B cell (primary cell): Measurements from ENCODE around the gene TMEM116. TPM values are rescaled to one million over a fixed set of nuclear protein-coding genes. Genes with fewer than 3 reads are reported as not detected.
"Not testable (repeated sequence)": the region's sequence is repeated elsewhere in the genome, so short reads cannot be mapped to it uniquely, and the experiment has no call there.

Experiments
- ATAC-seq: fragments of 200-7000 bp; cut with Tn5 transposase; one replicate; pipeline ENCODE4 v1.10.0; 2021; ENCODE audit warnings: low read depth, mild to moderate bottlenecking, moderate number of reproducible peaks, moderate library complexity
- CTCF ChIA-PET: fragments of 350-600 bp; sonication (Branson Sonifier 250); formaldehyde crosslinking; loops from one replicate; lab custom pipeline; 2021; ENCODE audit warnings: antibody characterized with exemption, inconsistent platforms; lab: Charles Lee
- POLR2A ChIA-PET: fragments of 350-600 bp; sonication (Branson Sonifier 250); formaldehyde crosslinking; loops from one replicate; lab custom pipeline; 2021; ENCODE audit warnings: antibody characterized with exemption; lab: Charles Lee
- DNase-seq: peaks from one replicate; pipeline ENCODE4 v3.0.0; 2013
- H2AFZ ChIP-seq: 2 replicates; pipeline ENCODE4 v1.6.1; 2012; ENCODE audit warnings: mild to moderate bottlenecking, low read depth, low read length; ENCODE audit not compliant: insufficient read depth, poor library complexity, severe bottlenecking
- H3K27ac ChIP-seq, 2 donors: 1 replicate in 1 of 2; 2 replicates in 1 of 2; pipeline ENCODE4 v1.5.1; 2012 to 2013; ENCODE audit warnings: low read length in 2 of 2, mild to moderate bottlenecking in 2 of 2, moderate library complexity in 1 of 2
- H3K27me3 ChIP-seq, 4 experiments: fragments of 200-600 bp in 1 of 4; sonication (generic) in 1 of 4; replicated peaks in 1 of 4; 1 replicate in 2 of 4; 2 replicates in 2 of 4; pipeline versions ENCODE4 v1.6.1 to v1.7.0; 2013 to 2016; ENCODE audit warnings: low read length in 3 of 4, mild to moderate bottlenecking in 2 of 4, mixed read lengths in 1 of 4, moderate library complexity in 1 of 4; ENCODE audit not compliant: insufficient read depth in 4 of 4, control insufficient read depth in 3 of 4; ENCODE audit errors: control extremely low read depth in 1 of 4
- H3K36me3 ChIP-seq, 2 experiments: replicated peaks in 1 of 2; 1 replicate in 1 of 2; 2 replicates in 1 of 2; pipeline versions ENCODE4 v1.6.1 to v1.7.1; 2013; ENCODE audit warnings: low read length in 1 of 2; ENCODE audit not compliant: insufficient read depth in 2 of 2, control insufficient read depth in 1 of 2; ENCODE audit errors: control extremely low read depth in 1 of 2, extremely low read depth in 1 of 2
- H3K4me1 ChIP-seq, 2 donors: fragments of 200-600 bp in 1 of 2; sonication (generic) in 1 of 2; 1 replicate in 1 of 2; 2 replicates in 1 of 2; pipeline versions ENCODE4 v1.5.1 to v1.6.1; 2013 to 2017; ENCODE audit warnings: low read length in 2 of 2; ENCODE audit not compliant: control insufficient read depth in 2 of 2, insufficient read depth in 2 of 2
- H3K4me2 ChIP-seq: replicated peaks from 2 replicates; pipeline ENCODE3; 2012; ENCODE audit warnings: mild to moderate bottlenecking, low read depth, low read length; ENCODE audit not compliant: poor library complexity, severe bottlenecking
- H3K4me3 ChIP-seq, 5 experiments: fragments of 200-600 bp in 1 of 5; sonication (generic) in 1 of 5; 1 replicate in 3 of 5; 2 replicates in 2 of 5; pipeline versions ENCODE4 v1.5.1 to v1.7.0; 2011 to 2016; ENCODE audit warnings: low read length in 4 of 5, mild to moderate bottlenecking in 4 of 5, low read depth in 2 of 5, control low read depth in 1 of 5, moderate library complexity in 1 of 5; ENCODE audit not compliant: insufficient read depth in 1 of 5; ENCODE audit errors: control extremely low read depth in 1 of 5, extremely low read depth in 1 of 5
- H3K79me2 ChIP-seq: fragments of 200-600 bp; sonication (generic); one replicate; pipeline ENCODE4 v1.6.0; 2016; ENCODE audit warnings: low read length; ENCODE audit not compliant: control insufficient read depth, insufficient read depth
- H3K9ac ChIP-seq: fragments of 200-600 bp; sonication (generic); 2 replicates; pipeline ENCODE4 v1.6.1; 2017; ENCODE audit warnings: mild to moderate bottlenecking, low read length, moderate library complexity
- H3K9me3 ChIP-seq, 3 donors: one replicate each; pipeline versions ENCODE4 v1.6.1 to v1.7.1; 2013; ENCODE audit warnings: low read length in 2 of 3; ENCODE audit not compliant: control insufficient read depth in 2 of 3, insufficient read depth in 1 of 3; ENCODE audit errors: control extremely low read depth in 1 of 3
- H4K20me1 ChIP-seq: 2 replicates; pipeline ENCODE4 v1.6.0; 2012; ENCODE audit warnings: mild to moderate bottlenecking, low read length; ENCODE audit not compliant: insufficient read depth, control insufficient read depth, poor library complexity, severe bottlenecking
- H3K27ac Mint-ChIP-seq: one replicate; pipeline ENCODE4 v1.8.0; 2021; ENCODE audit warnings: mixed read lengths
- H3K27me3 Mint-ChIP-seq: one replicate; pipeline ENCODE4 v1.8.0; 2021; ENCODE audit warnings: mixed read lengths
- H3K4me1 Mint-ChIP-seq: one replicate; pipeline ENCODE4 v1.8.0; 2021; ENCODE audit warnings: mixed read lengths
- H3K4me3 Mint-ChIP-seq: one replicate; pipeline ENCODE4 v1.8.0; 2021; ENCODE audit warnings: mixed read lengths
- H3K9me3 Mint-ChIP-seq: one replicate; pipeline ENCODE4 v1.8.0; 2022; ENCODE audit warnings: mixed read lengths; ENCODE audit not compliant: insufficient read depth
- CTCF ChIP-seq: fragments of 200-600 bp; IDR thresholded peaks from one replicate; pipeline ENCODE4 v1.8.0; 2022; ENCODE audit warnings: antibody characterized with exemption, mild to moderate bottlenecking
- EZH2 ChIP-seq: IDR thresholded peaks from 2 replicates; pipeline ENCODE4 v1.6.1; 2012; ENCODE audit warnings: borderline replicate concordance, low read depth, mild to moderate bottlenecking, moderate library complexity, low read length; ENCODE audit not compliant: insufficient read depth, poor library complexity, severe bottlenecking
- WGBS: methylation state at CpG from one replicate; pipeline ENCODE4 v1.1.5; 2013; ENCODE audit warnings: missing lambda C conversion rate; ENCODE audit not compliant: insufficient coverage; 5-methylcytosine and 5-hydroxymethylcytosine counted together
- intact Hi-C: fragments of 100-400 bp; cut with micrococcal nuclease; formaldehyde crosslinking; loops from one replicate; pipeline ENCODE4 v1.10.0; 2022
- polyA plus RNA-seq: library from polyadenylated mRNA; depleted of rRNA; stranded (reverse); fragments of >200 nt; gene quantifications from 2 replicates; pipeline ENCODE4 v1.2.3, GENCODE V29; 2012
- total RNA-seq, 2 donors: library from RNA; stranded (reverse); fragments of 120-200 nt in 1 of 2; gene quantifications; 1 replicate in 1 of 2; 2 replicates in 1 of 2; pipeline versions ENCODE4 v1.2.3 to v1.2.4, GENCODE V29; 2013 to 2022

The TMEM116 gene
- total and polyA plus RNA-seq, 2 donors (not counting 1 experiment from before 2014, with no cell fraction given), result 7.9 to 11.7 TPM

- intact Hi-C loops, result no loop called here
- no peaks in the 10 kb centered on the region for H3K27me3 ChIP-seq
- H3K27ac Mint-ChIP-seq, result no peak overlapping the region
- no peak overlapping the region for H3K9ac ChIP-seq
- peaks cover 9% of the 10 kb centered on the region for H3K4me1 Mint-ChIP-seq
- H3K4me3 ChIP-seq, result no peak overlapping the region
- H3K27ac ChIP-seq, result no peak overlapping the region
- no peaks in the 10 kb centered on the region for H3K4me1 ChIP-seq
- no peaks in the 10 kb centered on the region for H4K20me1 ChIP-seq
- H3K4me2 ChIP-seq, result no peak overlapping the region
- H3K79me2 ChIP-seq, result no peaks in the 10 kb centered on the region
- POLR2A ChIA-PET, result no interaction called here
- CTCF ChIA-PET, result interaction anchor here (0.6 kb wide), 1 partner anchor 62 kb away, joined by 3 read pairs; no protein-coding TSS in a partner anchor
- no peak overlapping the region for H2AFZ ChIP-seq
- WGBS, result 97% methylated on average over 4 of the region's 4 CpGs
- no peak for DNase-seq
- H3K27me3 Mint-ChIP-seq, result no peaks in the 10 kb centered on the region
- no peaks in the 10 kb centered on the region for H3K36me3 ChIP-seq
- ATAC-seq, result no peak
- H3K9me3 Mint-ChIP-seq, result peaks cover 5% of the 10 kb centered on the region
- peaks cover 5 to 11% (median 9%) of the 10 kb centered on the region in 3 donors for H3K9me3 ChIP-seq
- TF ChIP-seq EZH2, result no peak
- TF ChIP-seq CTCF, result no peak
- no peak overlapping the region for H3K4me3 Mint-ChIP-seq
Observed at GRCh38 chr12:111953455-111953854, 59.5 kb downstream of the TMEM116 start.

GRCh38 chr12:111952084-111952787 is 60.7 kb downstream of the TMEM116 start:
- POLR2A ChIA-PET, H3K4me3 ChIP-seq, DNase-seq, H3K27me3 ChIP-seq, H3K9me3 Mint-ChIP-seq, H3K4me3 Mint-ChIP-seq, H3K4me1 ChIP-seq, H4K20me1 ChIP-seq, H3K79me2 ChIP-seq, ATAC-seq, H3K27me3 Mint-ChIP-seq, intact Hi-C loops, H3K27ac Mint-ChIP-seq, H2AFZ ChIP-seq, H3K4me2 ChIP-seq, H3K4me1 Mint-ChIP-seq, H3K36me3 ChIP-seq, H3K27ac ChIP-seq, H3K9ac ChIP-seq: not testable (repeated sequence)
- H3K9me3 ChIP-seq, result peaks cover 5 to 11% (median 9%) of the 10 kb centered on the region in 3 donors
- CTCF ChIA-PET, result interaction anchor here (0.7 to 0.8 kb wide), 2 partner anchors 97 to 110 kb away, joined by 3 to 4 read pairs; partner anchors contain the start of gene MAPKAPK5
- 94% methylated on average over 3 of the region's 4 CpGs for whole genome bisulfite sequencing

GRCh38 chr12:111950961-111951676 is 61.8 kb downstream of the TMEM116 start:
- H4K20me1 ChIP-seq, H2AFZ ChIP-seq, H3K9me3 Mint-ChIP-seq, DNase-seq, H3K4me1 ChIP-seq, H3K27ac ChIP-seq, H3K79me2 ChIP-seq, H3K36me3 ChIP-seq, H3K27ac Mint-ChIP-seq, H3K4me3 ChIP-seq, H3K27me3 ChIP-seq, ATAC-seq, H3K4me3 Mint-ChIP-seq, POLR2A ChIA-PET, H3K27me3 Mint-ChIP-seq, H3K4me1 Mint-ChIP-seq, intact Hi-C loops, H3K9ac ChIP-seq, H3K4me2 ChIP-seq: not testable (repeated sequence)
- CTCF ChIA-PET, result interaction anchor here (0.6 kb wide), 1 partner anchor 77 kb away, joined by 3 read pairs; no protein-coding TSS in a partner anchor
- no CpG with 5 or more reads among the region's 3 CpGs for WGBS
- peaks cover 5 to 11% (median 8%) of the 10 kb centered on the region in 3 donors for H3K9me3 ChIP-seq
